ENCODE data around the gene TCF3.

Gene TCF3

DNA sequence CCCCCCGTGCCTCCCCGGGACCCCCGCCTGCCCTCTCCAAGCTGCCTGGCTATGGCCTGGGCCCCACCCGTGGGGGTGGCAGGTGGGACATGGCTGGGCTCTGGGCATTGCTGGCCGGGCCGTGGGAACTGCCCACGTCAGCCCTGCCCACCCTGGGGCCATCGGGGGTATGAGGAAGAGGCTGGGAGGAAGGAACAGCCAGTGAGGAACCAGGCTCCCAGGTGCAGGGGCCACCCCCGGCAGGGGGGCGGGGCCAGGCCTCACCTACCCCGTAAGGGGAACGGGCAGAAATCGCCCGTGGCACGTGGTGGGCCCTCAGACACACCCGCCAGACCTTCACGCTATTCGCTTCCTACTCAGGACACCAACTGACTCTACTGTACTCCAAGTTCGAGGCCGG, 22.4 kb downstream of the TCF3 start:
- no peak for DNase-seq (ENCODE audit: low read depth in 3 of 3)

DNA sequence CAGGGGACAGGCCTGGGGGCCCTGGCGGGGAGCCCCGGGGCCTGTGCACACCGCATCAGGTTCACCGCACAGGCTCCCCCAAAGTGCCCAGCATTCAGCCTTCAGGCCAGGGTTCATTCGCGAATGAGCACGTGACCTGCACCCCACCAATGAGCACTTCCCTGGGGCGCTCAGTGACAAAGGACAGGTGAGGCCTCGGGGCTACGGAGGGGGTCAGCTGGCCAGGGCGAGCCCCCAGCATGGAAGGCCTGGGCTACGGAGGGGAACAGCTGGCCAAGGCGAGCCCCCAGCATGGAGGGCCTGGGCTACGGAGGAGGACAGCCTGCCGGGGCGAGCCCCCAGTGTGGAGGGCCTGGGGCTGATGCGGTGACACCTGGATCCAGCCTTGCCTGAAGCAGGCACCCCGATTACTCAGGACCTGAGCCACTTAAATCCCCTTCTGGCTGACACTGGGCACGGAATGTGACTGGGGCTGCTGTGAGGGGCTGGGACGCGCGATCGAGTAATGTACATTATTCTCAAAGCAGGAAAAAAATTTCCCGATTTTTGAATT, 23.1 kb downstream of the TCF3 start:
- no peak for DNase-seq (ENCODE audit: low read depth in 3 of 3)

- no peak for DNase-seq (ENCODE audit: low read depth in 3 of 3)
These were observed 25.2 kb downstream of the TCF3 start for GRCh38 chr19:1627194-1627593.

GRCh38 chr19:1626417-1627010, 25.9 kb downstream of the TCF3 start:
- DNase-seq (ENCODE audit: low read depth in 3 of 3) = no peak

- no peak for DNase-seq (ENCODE audit: low read depth in 3 of 3)
These were observed 28.0 kb downstream of the TCF3 start for GRCh38 chr19:1624458-1624857.

GRCh38 chr19:1622541-1622940, 29.9 kb downstream of the TCF3 start:
- DNase-seq (ENCODE audit: low read depth in 3 of 3) = no peak

DNA sequence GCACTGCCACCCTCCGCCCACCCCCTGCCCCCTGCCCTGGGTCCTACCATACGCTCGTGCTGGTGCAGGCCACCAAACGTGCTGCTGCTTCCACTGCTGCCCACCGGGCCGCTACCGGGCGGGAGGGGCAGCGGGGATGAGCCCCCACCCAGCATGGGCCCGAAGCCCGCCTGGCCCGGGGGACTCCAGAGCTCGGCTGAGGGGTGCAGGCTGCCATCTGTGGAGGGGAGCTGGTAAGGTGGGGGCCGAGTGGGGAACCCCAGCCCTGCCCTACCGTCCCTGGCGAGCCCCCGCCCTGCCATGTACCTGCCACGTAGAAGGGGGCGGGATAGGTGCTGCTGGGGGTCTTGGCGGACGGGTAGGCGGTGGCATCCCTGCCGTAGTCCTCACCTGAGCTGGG, 30.4 kb downstream of the TCF3 start:
- DNase-seq (ENCODE audit: low read depth in 3 of 3) = no peak

GRCh38 chr19:1621574-1621973, 30.8 kb downstream of the TCF3 start:
- DNase-seq (ENCODE audit: low read depth in 3 of 3) = no peak

DNA sequence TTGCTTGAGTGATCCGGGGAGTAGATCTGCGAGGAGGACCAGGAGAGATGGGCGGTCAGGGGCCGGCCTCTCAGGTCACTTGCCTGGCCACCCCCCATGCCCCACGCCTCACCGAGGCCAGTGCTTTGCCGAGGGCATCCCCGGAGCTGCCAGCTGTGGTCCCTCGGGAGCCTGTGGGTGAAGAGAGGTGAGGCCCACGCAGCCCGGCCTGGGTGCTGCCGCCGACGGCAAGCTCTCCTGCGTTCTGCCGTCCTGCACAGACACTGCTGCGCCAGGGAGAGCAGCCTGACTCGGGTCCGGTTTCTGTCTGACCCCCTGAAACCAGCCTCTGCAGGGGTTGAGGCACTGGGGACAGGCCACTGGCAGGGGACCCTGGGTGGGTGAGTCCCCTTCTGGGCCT, 31.4 kb downstream of the TCF3 start:
- no peak for DNase-seq (ENCODE audit: low read depth in 3 of 3)

GRCh38 chr19:1620502-1620901, 31.9 kb downstream of the TCF3 start:
- DNase-seq (ENCODE audit: low read depth in 3 of 3) = no peak

DNA sequence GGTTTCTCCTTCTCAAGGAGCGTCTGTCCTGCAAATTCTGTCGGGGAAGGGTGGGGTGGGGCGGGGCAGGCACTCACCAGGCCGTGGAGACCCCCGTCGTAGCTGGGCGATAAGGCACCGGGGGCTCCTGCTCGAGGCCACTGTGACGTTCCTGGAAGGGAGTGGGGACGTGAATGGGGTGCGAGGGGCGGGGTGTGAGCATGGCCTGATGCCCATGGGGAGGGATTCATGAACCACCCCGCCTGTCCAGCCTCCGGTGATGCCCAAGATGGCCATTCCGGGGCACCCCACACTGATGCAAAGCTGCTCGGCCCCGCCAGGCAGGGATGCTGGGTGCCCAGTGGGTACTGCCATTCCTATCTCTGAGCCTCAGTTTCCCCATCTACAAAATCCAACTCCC, 32.7 kb downstream of the TCF3 start:
- DNase-seq (ENCODE audit: low read depth in 3 of 3) = no peak

DNA sequence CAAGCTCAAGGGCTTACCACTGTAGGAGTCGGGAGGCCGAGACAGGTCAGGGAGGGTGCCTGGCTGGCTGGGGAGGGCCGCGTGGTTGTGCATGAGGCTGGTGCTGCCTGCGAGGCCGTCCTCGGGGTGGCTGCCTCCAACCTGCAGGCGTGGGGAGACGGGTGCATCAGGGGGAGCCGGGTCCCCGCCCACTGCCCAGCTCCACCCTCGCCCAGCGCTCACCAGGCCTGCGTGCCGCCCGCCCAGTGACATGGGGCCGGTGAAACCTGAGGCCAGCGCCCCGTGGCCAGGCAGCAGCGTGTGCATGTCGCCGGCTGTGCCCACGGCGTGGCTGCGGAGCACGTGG, 33.3 kb downstream of the TCF3 start:
- DNase-seq (ENCODE audit: low read depth in 3 of 3) = no peak

GRCh38 chr19:1618157-1619093, 34.0 kb downstream of the TCF3 start:
- no peak for DNase-seq (ENCODE audit: low read depth in 3 of 3)

GRCh38 chr19:1616875-1617274, 35.5 kb downstream of the TCF3 start:
- DNase-seq (ENCODE audit: low read depth in 3 of 3) = no peak

DNA sequence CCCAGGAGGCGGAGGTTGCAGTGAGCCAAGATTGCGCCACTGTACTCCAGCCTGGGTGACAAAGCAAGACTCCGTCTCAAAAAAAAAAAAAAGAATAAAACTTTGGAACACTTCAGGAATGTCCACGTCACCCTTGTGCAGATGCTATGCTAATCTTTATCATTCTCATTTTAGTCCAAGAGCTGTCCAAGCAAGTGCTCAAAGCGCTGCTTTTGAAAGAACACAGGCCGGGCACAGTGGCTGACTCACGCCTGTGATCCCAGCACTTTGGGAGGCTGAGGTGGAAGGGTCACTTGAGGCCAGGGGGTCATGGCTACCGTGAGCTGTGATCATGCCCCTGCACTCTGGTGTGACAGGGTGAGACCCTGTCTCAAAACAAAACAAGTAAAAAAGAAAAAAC, 36.0 kb downstream of the TCF3 start:
- DNase-seq (ENCODE audit: low read depth in 3 of 3) = no peak

- no peak for DNase-seq (ENCODE audit: low read depth in 3 of 3)
These were observed 37.2 kb downstream of the TCF3 start for GRCh38 chr19:1615156-1615765.

DNA sequence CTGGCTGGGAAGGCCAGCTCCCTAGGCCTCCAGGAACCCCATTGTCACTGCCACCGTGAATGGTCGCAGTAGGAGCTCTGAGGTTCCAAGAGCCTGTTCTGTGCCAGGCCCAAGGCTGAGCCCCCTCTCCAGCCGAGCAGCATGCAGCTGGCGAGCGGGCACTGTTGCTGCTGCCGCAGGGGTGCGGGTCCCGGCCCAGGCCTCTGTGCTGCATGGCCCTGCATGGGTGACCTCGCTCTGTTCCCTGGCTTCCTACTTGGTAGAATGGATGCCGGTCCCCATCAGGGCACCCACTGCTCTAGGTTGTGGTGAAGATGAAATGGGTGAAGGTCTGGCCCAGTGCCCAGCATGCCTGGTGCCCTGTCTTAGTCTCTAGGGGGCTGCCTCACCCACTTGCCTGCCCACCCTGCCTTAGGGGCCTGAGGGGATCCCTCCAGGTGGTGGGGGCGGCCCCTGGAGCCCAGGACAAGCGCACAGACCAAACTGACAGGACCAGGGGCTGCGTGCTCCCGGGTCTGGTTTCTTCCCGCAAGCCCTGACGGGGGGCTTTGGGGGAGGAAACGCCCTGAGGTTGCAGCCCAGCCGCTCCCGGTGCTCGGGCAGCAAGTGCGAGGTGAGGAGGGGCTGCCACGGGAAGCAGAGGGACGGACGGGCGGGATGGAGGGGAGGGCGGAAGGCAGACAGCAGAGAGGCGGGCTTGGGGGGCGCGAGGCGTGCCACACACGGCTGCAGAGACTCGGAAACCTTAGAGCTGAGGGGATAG, 38.4 kb downstream of the TCF3 start:
- DNase-seq (ENCODE audit: low read depth in 3 of 3) = no peak

DNA sequence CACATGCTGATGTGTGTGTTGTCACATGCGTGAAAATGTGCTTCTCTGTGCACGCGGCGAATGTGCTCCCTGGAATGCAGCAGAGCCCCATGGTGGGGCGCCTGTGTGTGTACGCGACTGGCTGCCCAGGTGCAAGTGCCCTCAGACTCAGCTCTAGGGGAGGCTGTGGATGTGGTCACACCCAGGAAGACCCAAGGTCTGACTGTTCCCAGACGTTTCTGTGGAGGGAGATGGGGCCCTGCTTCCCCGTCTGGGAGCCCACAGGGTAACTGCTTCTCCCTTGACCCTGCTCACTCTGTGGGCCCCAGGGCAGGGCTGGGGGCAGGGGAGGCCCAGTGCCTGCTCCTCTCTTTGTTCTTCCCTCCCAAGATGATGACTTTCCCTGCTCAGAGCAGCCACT, 39.3 kb downstream of the TCF3 start:
- DNase-seq (ENCODE audit: low read depth in 3 of 3) = no peak

DNA sequence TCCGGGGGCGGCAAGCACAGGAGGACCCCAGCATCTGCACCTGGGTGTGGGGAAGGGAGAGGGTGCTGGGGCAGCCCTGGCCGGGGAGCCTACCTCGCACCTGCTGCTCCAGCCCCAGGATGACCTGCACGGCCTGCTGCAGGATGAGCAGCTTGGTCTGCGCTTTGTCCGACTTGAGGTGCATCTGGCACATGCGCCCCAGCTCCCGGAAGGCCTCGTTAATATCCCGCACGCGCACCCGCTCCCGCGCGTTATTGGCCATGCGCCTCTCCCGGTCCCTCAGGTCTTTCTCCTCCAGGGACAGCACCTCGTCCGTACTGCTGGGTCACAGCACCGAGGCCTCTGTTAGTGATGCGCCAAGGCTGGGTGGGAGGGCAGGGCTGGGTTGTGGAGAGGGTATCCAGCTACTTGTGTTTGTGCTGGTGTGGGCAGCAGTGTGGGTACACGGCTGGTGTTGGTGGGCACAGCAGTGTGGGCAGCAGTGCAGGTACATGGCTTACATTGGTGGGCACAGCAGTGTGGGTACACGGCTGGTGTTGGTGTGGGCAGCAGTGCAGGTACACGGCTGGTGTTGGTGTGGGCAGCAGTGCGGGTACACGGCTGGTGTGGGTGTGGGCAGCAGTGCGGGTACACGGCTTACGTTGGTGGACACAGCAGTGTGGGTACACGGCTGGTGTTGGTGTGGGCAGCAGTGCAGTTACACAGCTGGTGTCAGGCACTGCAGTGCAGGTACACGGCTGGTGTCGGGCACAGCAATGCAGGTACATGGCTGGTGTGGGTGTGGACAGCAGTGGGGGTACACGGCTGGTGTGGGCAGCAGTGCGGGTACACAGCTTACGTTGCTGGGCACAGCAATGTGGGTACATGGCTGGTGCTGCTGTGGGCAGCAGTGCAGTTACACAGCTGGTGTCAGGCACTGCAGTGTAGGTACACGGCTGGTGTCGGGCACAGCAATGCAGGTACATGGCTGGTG, 40.0 kb downstream of the TCF3 start:
- DNase-seq (ENCODE audit: low read depth in 3 of 3) = no peak

DNA sequence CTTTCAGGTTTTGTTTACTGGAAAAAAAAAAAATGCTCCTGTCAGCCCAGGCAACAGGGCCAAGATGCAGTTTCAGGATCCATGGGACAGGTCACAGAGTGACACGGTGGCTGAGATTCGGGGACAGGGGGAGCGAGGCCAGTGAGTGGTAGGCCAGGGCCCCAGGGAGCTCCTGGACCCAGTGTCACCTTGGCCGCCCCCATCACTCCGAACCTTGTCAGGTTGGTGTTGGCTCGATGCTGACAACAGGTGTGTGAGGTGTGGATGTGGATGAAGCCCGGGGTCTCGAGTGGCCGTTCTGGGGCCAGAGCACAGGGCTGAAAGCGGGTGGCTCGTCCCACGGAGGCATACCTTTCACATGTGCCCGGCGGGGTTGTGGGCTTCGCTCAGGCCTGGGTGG, 41.1 kb downstream of the TCF3 start:
- no peak for DNase-seq (ENCODE audit: low read depth in 3 of 3)

- DNase-seq (ENCODE audit: low read depth in 3 of 3) = no peak
These were observed 41.8 kb downstream of the TCF3 start for GRCh38 chr19:1610579-1610978.
